ENCODE results near the gene IARS1. TPM values are rescaled to one million over a fixed set of nuclear protein-coding genes. Genes with fewer than 3 reads are reported as not detected.

Gene IARS1
- total RNA-seq, 1 donor from 2014 or later, result 95.2 TPM

Other genes starting within 250 kb of the IARS1 start
- gene SPTLC1, start 178.3 kb downstream of the IARS1 start, total RNA-seq, result 54.6 TPM
- 20.8 TPM for gene NOL8, start 31.7 kb upstream of the IARS1 start, total RNA-seq
- gene CENPP, start 32.3 kb upstream of the IARS1 start, total RNA-seq, result 8.2 TPM
- 0.68 TPM for gene OGN, start 110.9 kb upstream of the IARS1 start, total RNA-seq
- gene OMD, start 130.8 kb upstream of the IARS1 start, total RNA-seq, result 0.40 TPM
- gene ASPN, start 188.8 kb upstream of the IARS1 start, total RNA-seq, result 0.36 TPM
- 0.56 TPM for gene ECM2, start 242.3 kb upstream of the IARS1 start, total RNA-seq

Measured in esophagus mucosa (tissue), 1 donor.